ENCODE measurements around the gene KLHDC4. TPM values are rescaled to one million over a fixed set of nuclear protein-coding genes. Genes with fewer than 3 reads are reported as not detected.

The KLHDC4 gene
- total and polyA plus RNA-seq, 8 donors: 25.5 to 119 (median 43.5) TPM

DNA sequence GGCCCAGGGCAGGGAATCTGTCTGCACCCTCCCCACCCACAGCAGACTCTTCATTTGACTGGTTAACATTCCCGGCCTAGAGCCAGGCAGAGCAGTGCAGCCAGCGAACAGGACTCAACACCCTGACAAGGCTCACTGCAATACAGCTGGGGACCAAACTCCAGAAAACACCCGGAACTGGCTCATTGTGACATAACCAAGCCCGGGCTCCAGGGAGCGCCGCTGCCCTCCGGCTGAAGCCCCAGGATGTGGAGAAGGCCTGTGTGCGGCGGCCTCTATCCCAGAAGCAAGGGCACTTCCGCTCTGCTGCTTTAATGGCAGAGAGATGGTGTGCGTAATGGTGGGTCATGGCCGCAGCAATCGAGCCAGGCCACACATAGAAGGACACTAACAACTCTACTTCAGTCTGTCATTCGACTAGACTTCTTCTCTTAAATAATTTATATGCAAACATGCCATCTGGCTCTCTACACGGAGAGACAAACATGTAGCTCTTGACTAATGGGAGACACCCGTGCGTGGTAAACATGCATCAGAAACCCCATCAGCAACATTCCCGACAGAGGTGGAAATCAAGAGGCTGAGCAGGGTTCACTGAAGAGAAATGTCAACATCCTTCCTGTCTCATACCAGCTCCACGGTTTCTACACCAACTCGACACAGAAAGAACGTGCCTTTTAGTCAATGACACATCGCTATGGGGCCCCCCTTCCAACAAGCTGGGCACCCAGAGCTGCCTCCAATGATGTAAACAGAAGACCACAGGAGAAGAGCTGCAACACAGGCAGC lies 18.0 kb downstream of the KLHDC4 start:
- Histone ChIP-seq H3K27me3 (no peaks in the 10 kb centered on the region), H3K36me3 (peaks cover 57 to 96% (median 92%) of the 10 kb centered on the region in 4 donors), H3K4me1 (no peaks in the 10 kb centered on the region), H3K9me3 (no peaks in the 10 kb centered on the region), H3K4me3 (no peak overlapping the region), H3K27ac (no peak overlapping the region)
- no peak for DNase-seq
- WGBS, 5 donors: 86 to 92% (median 88%) methylated on average over 22 of the region's 22 CpGs
- intact Hi-C loops (cut with DNase I; ENCODE audit: low total_unique reads): no loop called here
- TF ChIP-seq POLR2AphosphoS5 (IDR thresholded peaks at IDR 0.05): no peak
- no peak for TF ChIP-seq POLR2A (IDR thresholded peaks at IDR 0.05)
- TF ChIP-seq, protein P1, sequence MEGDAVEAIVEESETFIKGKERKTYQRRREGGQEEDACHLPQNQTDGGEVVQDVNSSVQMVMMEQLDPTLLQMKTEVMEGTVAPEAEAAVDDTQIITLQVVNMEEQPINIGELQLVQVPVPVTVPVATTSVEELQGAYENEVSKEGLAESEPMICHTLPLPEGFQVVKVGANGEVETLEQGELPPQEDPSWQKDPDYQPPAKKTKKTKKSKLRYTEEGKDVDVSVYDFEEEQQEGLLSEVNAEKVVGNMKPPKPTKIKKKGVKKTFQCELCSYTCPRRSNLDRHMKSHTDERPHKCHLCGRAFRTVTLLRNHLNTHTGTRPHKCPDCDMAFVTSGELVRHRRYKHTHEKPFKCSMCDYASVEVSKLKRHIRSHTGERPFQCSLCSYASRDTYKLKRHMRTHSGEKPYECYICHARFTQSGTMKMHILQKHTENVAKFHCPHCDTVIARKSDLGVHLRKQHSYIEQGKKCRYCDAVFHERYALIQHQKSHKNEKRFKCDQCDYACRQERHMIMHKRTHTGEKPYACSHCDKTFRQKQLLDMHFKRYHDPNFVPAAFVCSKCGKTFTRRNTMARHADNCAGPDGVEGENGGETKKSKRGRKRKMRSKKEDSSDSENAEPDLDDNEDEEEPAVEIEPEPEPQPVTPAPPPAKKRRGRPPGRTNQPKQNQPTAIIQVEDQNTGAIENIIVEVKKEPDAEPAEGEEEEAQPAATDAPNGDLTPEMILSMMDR (IDR thresholded peaks at IDR 0.05): no peak
- TF ChIP-seq EP300 (IDR thresholded peaks at IDR 0.05): no peak

DNA sequence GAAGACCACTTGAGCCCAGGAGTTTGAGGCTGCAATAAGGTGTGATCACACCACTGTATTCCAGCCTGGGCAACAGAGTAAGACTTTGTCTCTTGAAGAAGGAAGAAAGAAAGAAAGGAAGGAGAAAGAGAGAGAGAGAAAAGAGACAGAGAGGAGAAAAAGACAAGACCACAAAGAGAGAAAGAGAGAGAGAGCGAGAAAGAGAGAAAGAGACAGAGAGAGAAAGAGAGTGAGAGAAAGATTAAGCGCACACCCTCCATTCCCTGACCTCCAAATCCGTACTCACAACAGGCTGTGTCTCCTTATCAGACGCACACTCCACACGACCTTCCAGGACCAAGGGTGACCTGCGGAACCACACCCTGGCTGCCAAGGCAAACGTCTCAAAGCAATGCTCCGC lies 19.6 kb downstream of the KLHDC4 start:
- H3K4me3 ChIP-seq: no peak overlapping the region
- TF ChIP-seq, protein P1 (IDR thresholded peaks at IDR 0.05): no peak
- no peak for TF ChIP-seq EP300 (IDR thresholded peaks at IDR 0.05)
- H3K27me3 ChIP-seq: no peaks in the 10 kb centered on the region
- H3K9me3 ChIP-seq: no peaks in the 10 kb centered on the region
- H3K36me3 ChIP-seq: peaks cover 57 to 95% (median 91%) of the 10 kb centered on the region in 4 donors
- WGBS, 5 donors: 70 to 84% (median 75%) methylated on average over 8 of the region's 8 CpGs
- intact Hi-C loops (cut with DNase I; ENCODE audit: low total_unique reads): no loop called here
- DNase-seq: no peak
- H3K4me1 ChIP-seq: no peaks in the 10 kb centered on the region
- no peak overlapping the region for H3K27ac ChIP-seq

- no peaks in the 10 kb centered on the region for H3K9me3 ChIP-seq
These were observed 20.9 kb downstream of the KLHDC4 start for GRCh38 chr16:87744750-87745514.

More at GRCh38 chr16:87744750-87745514, 20.9 kb downstream of the KLHDC4 start:
- Histone ChIP-seq H3K4me1 (no peaks in the 10 kb centered on the region), H3K4me3 (no peak overlapping the region), H3K36me3 (peaks cover 58 to 95% (median 91%) of the 10 kb centered on the region in 4 donors), H3K27me3 (no peaks in the 10 kb centered on the region), H3K27ac (no peak overlapping the region)
- peak; percentile 60 to 75 for DNase-seq
- intact Hi-C loops (cut with DNase I; ENCODE audit: low total_unique reads): no loop called here
- TF ChIP-seq POLR2A (IDR thresholded peaks at IDR 0.05): no peak
- no peak for TF ChIP-seq EP300 (IDR thresholded peaks at IDR 0.05)
- TF ChIP-seq POLR2AphosphoS5 (IDR thresholded peaks at IDR 0.05): no peak
- TF ChIP-seq, protein P1 (IDR thresholded peaks at IDR 0.05): no peak
- 68 to 80% (median 76%) methylated on average over 22 to 25 of the region's 25 CpGs for WGBS, 5 donors
